Muscle of back (tissue), 11 donors: ENCODE measurements around the gene SLC1A2. TPM values are rescaled to one million over a fixed set of nuclear protein-coding genes. Genes with fewer than 3 reads are reported as not detected.

Experiments
- DNase-seq, 3 donors: peaks; one replicate each; pipeline versions ENCODE4 v3.0.0 to v3.0.0-alpha.2; 2013
- polyA plus RNA-seq, 10 donors: library from polyadenylated mRNA; unstranded; fragments of 120-200 nt; gene quantifications; one replicate each; pipeline ENCODE4 v1.2.1, GENCODE V29; 2013; ENCODE audit not compliant: insufficient read length in 10 of 10

Gene SLC1A2
- polyA plus RNA-seq, 10 donors: 0.21 to 1.5 (median 0.92) TPM

GRCh38 chr11:35376613-35377012 is 42.7 kb downstream of the SLC1A2 start:
- peak in 1 of 3 donors; percentile 30 for DNase-seq

- DNase-seq: peak in 1 of 3 donors; percentile 50
Measured at GRCh38 chr11:35376118-35376510, 43.2 kb downstream of the SLC1A2 start.

GRCh38 chr11:35375332-35376117 is 43.8 kb downstream of the SLC1A2 start:
- no peak for DNase-seq

GRCh38 chr11:35373284-35373933 is 45.9 kb downstream of the SLC1A2 start:
- no peak for DNase-seq

GRCh38 chr11:35372565-35373283 is 46.6 kb downstream of the SLC1A2 start:
- no peak for DNase-seq

GRCh38 chr11:35367491-35367890 is 51.9 kb downstream of the SLC1A2 start:
- no peak for DNase-seq

GRCh38 chr11:35366798-35367197 is 52.6 kb downstream of the SLC1A2 start:
- DNase-seq: no peak

- DNase-seq: no peak
Measured at GRCh38 chr11:35365961-35366360, 53.4 kb downstream of the SLC1A2 start.

GRCh38 chr11:35365395-35365794 is 54.0 kb downstream of the SLC1A2 start:
- no peak for DNase-seq

- DNase-seq: peak; percentile 49 to 57 (median 52)
Measured at GRCh38 chr11:35363854-35364780, 55.2 kb downstream of the SLC1A2 start.

- peak in 2 of 3 donors; percentile 50 to 72 for DNase-seq
Measured at GRCh38 chr11:35363246-35363801, 56.0 kb downstream of the SLC1A2 start.

- peak; percentile 47 to 58 (median 51) for DNase-seq
Measured at GRCh38 chr11:35362521-35362980, 56.8 kb downstream of the SLC1A2 start.

- DNase-seq: no peak
Measured at GRCh38 chr11:35360055-35360530, 59.3 kb downstream of the SLC1A2 start.

GRCh38 chr11:35359321-35360054 is 59.9 kb downstream of the SLC1A2 start:
- peak in 1 of 3 donors; percentile 52 for DNase-seq

- DNase-seq: no peak
Measured at GRCh38 chr11:35358391-35358790, 61.0 kb downstream of the SLC1A2 start.

- DNase-seq: no peak
Measured at GRCh38 chr11:35357923-35358322, 61.4 kb downstream of the SLC1A2 start.

GRCh38 chr11:35355102-35355749 is 64.1 kb downstream of the SLC1A2 start:
- DNase-seq: no peak

GRCh38 chr11:35354644-35355043 is 64.7 kb downstream of the SLC1A2 start:
- peak in 2 of 3 donors; percentile 22 to 61 for DNase-seq
